Lower leg skin (tissue), 3 donors: ENCODE measurements around the gene UROC1.

Source experiments
- POLR2A ChIP-seq, 2 donors: fragments of 450-650 bp; IDR thresholded peaks; one replicate each; pipeline ENCODE4 v1.6.1; 2016 to 2017; ENCODE audit warnings: antibody characterized with exemption in 2 of 2, mild to moderate bottlenecking in 1 of 2, moderate library complexity in 1 of 2
- TF ChIP-seq, protein P1 (sequence below), 3 donors: fragments of 450-650 bp; IDR thresholded peaks; one replicate each; pipeline ENCODE4 v1.5.1; 2016; ENCODE audit warnings: antibody characterized with exemption in 3 of 3, mild to moderate bottlenecking in 3 of 3, moderate library complexity in 2 of 3

DNA sequence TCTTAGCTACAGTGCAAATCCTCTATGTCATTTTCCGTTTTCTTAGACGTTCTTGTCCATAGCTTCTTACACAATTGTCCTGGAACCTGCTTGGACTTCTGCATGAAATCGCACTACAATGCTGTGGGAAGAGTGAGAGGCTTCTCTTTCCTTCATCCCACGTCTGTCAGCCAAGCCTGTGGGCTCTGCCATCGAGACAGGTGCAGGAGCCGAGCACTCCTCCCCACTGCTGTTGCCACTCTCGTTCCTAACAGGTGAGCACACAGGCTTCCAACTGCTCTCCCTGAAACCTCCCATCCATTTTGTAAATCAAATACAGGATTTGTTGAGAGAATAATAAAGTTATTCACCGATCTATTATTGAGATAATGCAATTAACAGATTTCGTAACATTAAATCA lies 65.4 kb downstream of the UROC1 start:
- TF ChIP-seq, protein P1, sequence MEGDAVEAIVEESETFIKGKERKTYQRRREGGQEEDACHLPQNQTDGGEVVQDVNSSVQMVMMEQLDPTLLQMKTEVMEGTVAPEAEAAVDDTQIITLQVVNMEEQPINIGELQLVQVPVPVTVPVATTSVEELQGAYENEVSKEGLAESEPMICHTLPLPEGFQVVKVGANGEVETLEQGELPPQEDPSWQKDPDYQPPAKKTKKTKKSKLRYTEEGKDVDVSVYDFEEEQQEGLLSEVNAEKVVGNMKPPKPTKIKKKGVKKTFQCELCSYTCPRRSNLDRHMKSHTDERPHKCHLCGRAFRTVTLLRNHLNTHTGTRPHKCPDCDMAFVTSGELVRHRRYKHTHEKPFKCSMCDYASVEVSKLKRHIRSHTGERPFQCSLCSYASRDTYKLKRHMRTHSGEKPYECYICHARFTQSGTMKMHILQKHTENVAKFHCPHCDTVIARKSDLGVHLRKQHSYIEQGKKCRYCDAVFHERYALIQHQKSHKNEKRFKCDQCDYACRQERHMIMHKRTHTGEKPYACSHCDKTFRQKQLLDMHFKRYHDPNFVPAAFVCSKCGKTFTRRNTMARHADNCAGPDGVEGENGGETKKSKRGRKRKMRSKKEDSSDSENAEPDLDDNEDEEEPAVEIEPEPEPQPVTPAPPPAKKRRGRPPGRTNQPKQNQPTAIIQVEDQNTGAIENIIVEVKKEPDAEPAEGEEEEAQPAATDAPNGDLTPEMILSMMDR (IDR thresholded peaks at IDR 0.05): no peak
- no peak for TF ChIP-seq POLR2A (IDR thresholded peaks at IDR 0.05)
